ENCODE measurements around the gene GRID1. TPM values are rescaled to one million over a fixed set of nuclear protein-coding genes. Genes with fewer than 3 reads are reported as not detected.

The GRID1 gene
- total RNA-seq, 1 donor from 2014 or later = not detected

DNA sequence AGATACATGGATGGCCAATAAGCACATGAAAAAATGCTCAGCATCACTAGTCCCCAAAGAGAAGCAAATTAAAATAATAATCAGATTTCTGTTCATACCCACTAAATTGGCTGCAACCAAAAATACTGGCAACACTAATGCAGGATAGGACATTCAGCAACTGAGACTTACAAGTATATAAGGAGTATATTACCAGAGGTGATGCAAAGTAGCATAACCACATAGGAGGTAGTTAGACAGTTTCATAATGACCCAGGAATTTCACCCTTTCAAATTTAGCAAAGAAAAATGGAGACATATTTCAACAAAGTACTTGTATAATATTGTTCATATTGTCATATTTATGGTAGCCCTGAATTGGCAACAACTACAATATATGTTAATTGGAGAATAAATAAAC lies 727.8 kb downstream of the GRID1 start:
- no peak for ATAC-seq (ENCODE audit: low read depth)
- peaks cover 2% of the 10 kb centered on the region for H3K27me3 Mint-ChIP-seq
- H3K36me3 Mint-ChIP-seq (ENCODE audit: low read depth) = no peaks in the 10 kb centered on the region
- intact Hi-C loops (cut with micrococcal nuclease) = no loop called here
- CTCF ChIA-PET = no interaction called here
- no peak overlapping the region for H3K4me3 Mint-ChIP-seq
- TF ChIP-seq, protein P1, sequence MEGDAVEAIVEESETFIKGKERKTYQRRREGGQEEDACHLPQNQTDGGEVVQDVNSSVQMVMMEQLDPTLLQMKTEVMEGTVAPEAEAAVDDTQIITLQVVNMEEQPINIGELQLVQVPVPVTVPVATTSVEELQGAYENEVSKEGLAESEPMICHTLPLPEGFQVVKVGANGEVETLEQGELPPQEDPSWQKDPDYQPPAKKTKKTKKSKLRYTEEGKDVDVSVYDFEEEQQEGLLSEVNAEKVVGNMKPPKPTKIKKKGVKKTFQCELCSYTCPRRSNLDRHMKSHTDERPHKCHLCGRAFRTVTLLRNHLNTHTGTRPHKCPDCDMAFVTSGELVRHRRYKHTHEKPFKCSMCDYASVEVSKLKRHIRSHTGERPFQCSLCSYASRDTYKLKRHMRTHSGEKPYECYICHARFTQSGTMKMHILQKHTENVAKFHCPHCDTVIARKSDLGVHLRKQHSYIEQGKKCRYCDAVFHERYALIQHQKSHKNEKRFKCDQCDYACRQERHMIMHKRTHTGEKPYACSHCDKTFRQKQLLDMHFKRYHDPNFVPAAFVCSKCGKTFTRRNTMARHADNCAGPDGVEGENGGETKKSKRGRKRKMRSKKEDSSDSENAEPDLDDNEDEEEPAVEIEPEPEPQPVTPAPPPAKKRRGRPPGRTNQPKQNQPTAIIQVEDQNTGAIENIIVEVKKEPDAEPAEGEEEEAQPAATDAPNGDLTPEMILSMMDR (IDR thresholded peaks at IDR 0.05) = no peak
- POLR2A ChIA-PET = no interaction called here
- H3K9me3 Mint-ChIP-seq = no peaks in the 10 kb centered on the region
- no peak overlapping the region for H3K27ac Mint-ChIP-seq
- no peak for DNase-seq
- H3K4me1 Mint-ChIP-seq = no peaks in the 10 kb centered on the region

DNA sequence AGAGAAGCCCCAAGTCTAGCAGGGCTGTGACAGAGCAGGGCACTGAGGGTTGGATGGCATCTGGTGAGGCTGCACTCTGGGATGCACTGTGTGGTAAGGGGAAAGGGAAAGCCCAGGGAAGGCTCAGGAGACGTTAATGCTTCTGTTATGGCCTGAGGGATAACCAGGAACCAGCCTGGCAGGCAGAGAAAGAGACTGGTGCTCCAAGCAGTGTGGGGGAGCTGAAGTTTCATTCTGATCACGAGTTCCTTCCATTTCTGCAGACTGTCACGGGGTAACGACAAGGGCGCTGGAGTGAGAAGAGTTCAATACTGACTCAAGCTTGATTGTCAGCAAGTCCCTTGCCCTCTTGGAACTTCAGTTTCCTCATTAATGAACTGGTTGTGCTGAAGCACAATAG lies 730.9 kb downstream of the GRID1 start:
- no peak for ATAC-seq (ENCODE audit: low read depth)

DNA sequence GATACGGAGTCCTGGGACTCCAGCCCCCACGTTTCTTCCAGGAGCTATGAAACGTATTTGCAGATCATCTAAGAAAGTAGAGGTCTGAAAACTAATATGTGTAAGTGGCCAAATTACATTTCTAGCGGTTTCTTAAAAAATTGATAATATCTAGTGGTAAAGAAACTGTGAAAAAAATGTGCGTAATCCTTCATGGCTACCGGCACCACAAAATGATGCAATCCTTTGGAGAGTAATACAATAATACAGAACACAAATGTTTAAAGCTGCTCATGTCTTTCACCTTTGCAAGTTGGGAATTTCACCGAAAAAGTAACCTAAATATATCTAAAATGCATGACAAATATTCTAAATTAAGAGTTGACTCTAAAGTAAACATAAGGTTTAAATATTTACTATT lies 742.1 kb downstream of the GRID1 start:
- Mint-ChIP-seq H3K4me1 (no peaks in the 10 kb centered on the region), H3K4me3 (no peak overlapping the region)

More for the DNA sequence above, 730.9 kb downstream of the GRID1 start:
- Mint-ChIP-seq H3K36me3 (ENCODE audit: low read depth) (no peaks in the 10 kb centered on the region), H3K4me3 (no peak overlapping the region), H3K4me1 (no peaks in the 10 kb centered on the region), H3K9me3 (no peaks in the 10 kb centered on the region), H3K27ac (no peak overlapping the region), H3K27me3 (peaks cover 2% of the 10 kb centered on the region)
- ChIA-PET POLR2A (no interaction called here), CTCF (no interaction called here)
- TF ChIP-seq, protein P1 (IDR thresholded peaks at IDR 0.05) = no peak
- DNase-seq = no peak
- intact Hi-C loops (cut with micrococcal nuclease) = no loop called here

DNA sequence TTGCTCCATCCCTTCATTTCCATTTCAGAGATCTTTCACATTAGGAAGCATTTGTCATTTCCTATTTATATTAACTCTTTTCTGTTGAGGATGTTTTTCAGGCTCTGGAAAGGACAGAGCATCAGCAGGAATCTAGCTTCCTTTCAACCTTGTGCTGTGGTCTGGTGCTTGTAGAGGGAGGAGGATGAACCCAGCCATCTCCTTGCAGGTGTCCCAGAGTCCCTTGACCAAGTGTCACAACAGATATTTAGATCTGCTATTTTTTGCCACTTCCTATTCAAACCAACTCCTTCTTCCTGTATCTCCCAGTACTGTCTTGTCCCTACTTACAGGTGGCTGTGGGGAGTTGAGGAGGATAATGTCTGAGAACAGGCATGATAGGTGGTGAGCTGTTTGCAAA lies 742.8 kb downstream of the GRID1 start:
- Mint-ChIP-seq H3K9me3 (no peaks in the 10 kb centered on the region), H3K4me1 (no peaks in the 10 kb centered on the region), H3K27me3 (no peaks in the 10 kb centered on the region), H3K4me3 (no peak overlapping the region), H3K27ac (no peak overlapping the region), H3K36me3 (ENCODE audit: low read depth) (no peaks in the 10 kb centered on the region)
- DNase-seq (no peak), ATAC-seq (ENCODE audit: low read depth) (no peak)
- ChIA-PET POLR2A (no interaction called here), CTCF (no interaction called here)
- TF ChIP-seq, protein P1 (IDR thresholded peaks at IDR 0.05) = no peak
- intact Hi-C loops (cut with micrococcal nuclease) = no loop called here

More for the DNA sequence above, 742.1 kb downstream of the GRID1 start:
- no peaks in the 10 kb centered on the region for H3K36me3 Mint-ChIP-seq (ENCODE audit: low read depth)
- H3K27me3 Mint-ChIP-seq = no peaks in the 10 kb centered on the region
- ATAC-seq (ENCODE audit: low read depth) (no peak), DNase-seq (no peak)
- no peaks in the 10 kb centered on the region for H3K9me3 Mint-ChIP-seq
- ChIA-PET POLR2A (no interaction called here), CTCF (no interaction called here)
- intact Hi-C loops (cut with micrococcal nuclease) = no loop called here
- no peak overlapping the region for H3K27ac Mint-ChIP-seq
- TF ChIP-seq, protein P1 (IDR thresholded peaks at IDR 0.05) = no peak

DNA sequence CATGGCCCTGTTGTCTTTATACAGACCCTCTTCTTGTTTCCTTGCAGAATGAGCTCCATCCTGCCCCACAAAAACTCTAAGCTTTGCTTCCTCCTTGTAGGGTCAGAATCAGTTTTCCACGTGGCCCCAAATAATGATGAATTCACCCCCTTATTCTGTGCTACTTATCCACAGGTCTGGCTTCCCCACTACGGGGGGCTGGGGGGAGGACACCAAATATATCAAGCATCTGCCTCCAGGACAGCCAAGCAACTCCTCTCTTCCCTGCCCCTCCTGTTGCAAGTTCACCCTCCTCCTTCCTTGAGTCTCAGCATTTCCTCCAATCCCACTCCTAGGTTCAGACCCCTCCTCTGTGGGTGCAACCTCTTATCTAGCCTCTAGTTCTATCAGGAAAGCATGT lies 743.3 kb downstream of the GRID1 start:
- no peaks in the 10 kb centered on the region for H3K36me3 Mint-ChIP-seq (ENCODE audit: low read depth)
- POLR2A ChIA-PET = no interaction called here

More for the DNA sequence above, 743.3 kb downstream of the GRID1 start:
- Mint-ChIP-seq H3K9me3 (no peaks in the 10 kb centered on the region), H3K4me3 (no peak overlapping the region), H3K27ac (no peak overlapping the region), H3K4me1 (no peaks in the 10 kb centered on the region), H3K27me3 (no peaks in the 10 kb centered on the region)
- CTCF ChIA-PET = no interaction called here
- no peak for DNase-seq
- intact Hi-C loops (cut with micrococcal nuclease) = no loop called here
- no peak for ATAC-seq (ENCODE audit: low read depth)
- TF ChIP-seq, protein P1 (IDR thresholded peaks at IDR 0.05) = no peak

Data from activated B cell treated with CpG ODN at 0.5 μM for 24 hours (primary cell).